ENCODE data around the gene ADCY9. TPM values are rescaled to one million over a fixed set of nuclear protein-coding genes. Genes with fewer than 3 reads are reported as not detected.

Gene ADCY9
- total and polyA plus RNA-seq, 2 experiments from 2014 or later = 7.1 to 28.4 TPM

DNA sequence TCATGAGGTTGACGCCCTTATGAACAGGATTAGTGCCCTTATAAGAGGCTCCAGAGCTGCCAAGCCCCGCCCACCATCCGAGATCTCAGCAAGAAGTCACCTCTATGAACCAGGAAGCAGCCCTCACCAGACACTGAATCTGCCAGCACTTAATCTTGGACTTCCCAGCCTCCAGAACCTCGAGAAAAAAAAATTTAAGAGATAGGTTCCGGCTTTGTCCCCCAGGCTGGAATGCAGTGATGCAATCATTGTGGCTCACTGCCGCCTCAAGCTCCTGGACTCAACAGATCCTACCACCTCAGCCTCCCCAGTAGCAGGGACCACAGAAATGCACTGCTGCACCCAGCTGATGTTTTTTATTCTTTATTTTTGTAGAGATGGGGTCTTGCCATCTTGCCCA is 22.5 kb upstream of the ADCY9 start:
- no peaks in the 10 kb centered on the region for H3K9me3 ChIP-seq (ENCODE audit: low read depth)
- TF ChIP-seq, protein P1, sequence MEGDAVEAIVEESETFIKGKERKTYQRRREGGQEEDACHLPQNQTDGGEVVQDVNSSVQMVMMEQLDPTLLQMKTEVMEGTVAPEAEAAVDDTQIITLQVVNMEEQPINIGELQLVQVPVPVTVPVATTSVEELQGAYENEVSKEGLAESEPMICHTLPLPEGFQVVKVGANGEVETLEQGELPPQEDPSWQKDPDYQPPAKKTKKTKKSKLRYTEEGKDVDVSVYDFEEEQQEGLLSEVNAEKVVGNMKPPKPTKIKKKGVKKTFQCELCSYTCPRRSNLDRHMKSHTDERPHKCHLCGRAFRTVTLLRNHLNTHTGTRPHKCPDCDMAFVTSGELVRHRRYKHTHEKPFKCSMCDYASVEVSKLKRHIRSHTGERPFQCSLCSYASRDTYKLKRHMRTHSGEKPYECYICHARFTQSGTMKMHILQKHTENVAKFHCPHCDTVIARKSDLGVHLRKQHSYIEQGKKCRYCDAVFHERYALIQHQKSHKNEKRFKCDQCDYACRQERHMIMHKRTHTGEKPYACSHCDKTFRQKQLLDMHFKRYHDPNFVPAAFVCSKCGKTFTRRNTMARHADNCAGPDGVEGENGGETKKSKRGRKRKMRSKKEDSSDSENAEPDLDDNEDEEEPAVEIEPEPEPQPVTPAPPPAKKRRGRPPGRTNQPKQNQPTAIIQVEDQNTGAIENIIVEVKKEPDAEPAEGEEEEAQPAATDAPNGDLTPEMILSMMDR (IDR thresholded peaks at IDR 0.05; ENCODE audit: low read depth, low read length) = no peak
- DNase-seq (ENCODE audit: low read depth in 1 of 2, low spot score in 1 of 2) = peak in 1 of 2 donors; percentile 58
- no peaks in the 10 kb centered on the region for H3K4me1 ChIP-seq (ENCODE audit: low read depth)
- H3K4me3 ChIP-seq = no peak overlapping the region
- H3K36me3 ChIP-seq = no peaks in the 10 kb centered on the region
- no peaks in the 10 kb centered on the region for H3K27me3 ChIP-seq
- no peak overlapping the region for H3K27ac ChIP-seq

DNA sequence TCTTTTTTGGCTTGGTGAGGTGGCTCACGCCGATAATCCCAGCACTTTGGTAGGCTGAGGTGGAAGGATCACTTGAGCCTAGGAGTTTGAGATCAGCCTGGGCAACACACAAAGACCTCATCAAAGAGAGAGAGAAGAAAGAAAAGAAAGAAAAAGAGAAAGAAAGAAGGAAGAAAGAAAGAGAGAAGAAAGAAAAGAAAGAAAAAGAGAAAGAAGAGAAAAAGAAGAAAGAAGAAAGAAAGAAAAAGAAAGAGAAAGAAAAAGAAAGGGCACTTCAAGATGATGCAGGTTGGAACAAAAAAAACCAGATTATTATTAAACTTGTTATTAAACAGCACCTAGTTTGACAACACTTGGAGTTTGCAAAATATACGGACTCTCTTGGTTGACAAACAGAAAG is 21.2 kb upstream of the ADCY9 start:
- DNase-seq (ENCODE audit: low read depth in 1 of 2, low spot score in 1 of 2) = no peak
- H3K4me1 ChIP-seq (ENCODE audit: low read depth) = no peaks in the 10 kb centered on the region
- no peaks in the 10 kb centered on the region for H3K36me3 ChIP-seq
- no peaks in the 10 kb centered on the region for H3K9me3 ChIP-seq (ENCODE audit: low read depth)
- TF ChIP-seq, protein P1 (IDR thresholded peaks at IDR 0.05; ENCODE audit: low read depth, low read length) = no peak
- no peak overlapping the region for H3K27ac ChIP-seq
- no peak overlapping the region for H3K4me3 ChIP-seq
- no peaks in the 10 kb centered on the region for H3K27me3 ChIP-seq

DNA sequence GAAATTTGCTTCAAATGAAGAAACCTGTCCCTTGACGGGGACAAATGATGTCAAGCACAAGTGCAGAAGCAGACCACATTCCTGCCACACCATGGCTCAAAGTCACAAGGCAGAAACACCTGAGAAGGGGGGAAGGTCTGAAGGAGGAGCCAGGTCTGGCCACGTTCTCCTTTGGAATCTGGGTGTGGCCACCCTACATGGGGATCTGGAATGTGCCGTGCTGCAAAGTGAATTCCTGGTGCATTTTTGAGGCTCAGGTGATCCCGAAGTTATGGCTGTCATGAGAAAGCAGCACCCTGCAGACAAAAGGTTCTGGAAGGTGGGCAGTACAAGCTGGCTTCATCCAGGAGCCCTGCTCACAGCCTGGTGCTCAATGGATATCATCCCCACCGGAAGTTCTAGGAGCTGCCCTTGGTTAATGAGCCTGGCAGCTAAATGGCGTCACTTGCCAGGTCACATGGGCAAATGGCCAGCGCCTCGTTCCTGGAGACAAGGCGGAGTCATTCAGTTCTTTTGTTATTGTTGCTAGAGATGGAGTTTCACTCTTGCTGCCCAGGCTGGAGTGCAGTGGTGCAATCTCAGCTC is 20.1 kb upstream of the ADCY9 start:
- DNase-seq (ENCODE audit: low read depth in 1 of 2, low spot score in 1 of 2) = no peak
- Histone ChIP-seq H3K4me1 (ENCODE audit: low read depth) (no peaks in the 10 kb centered on the region), H3K9me3 (ENCODE audit: low read depth) (no peaks in the 10 kb centered on the region), H3K4me3 (no peak overlapping the region), H3K36me3 (no peaks in the 10 kb centered on the region), H3K27ac (no peak overlapping the region), H3K27me3 (no peaks in the 10 kb centered on the region)
- TF ChIP-seq, protein P1 (IDR thresholded peaks at IDR 0.05; ENCODE audit: low read depth, low read length) = no peak

DNA sequence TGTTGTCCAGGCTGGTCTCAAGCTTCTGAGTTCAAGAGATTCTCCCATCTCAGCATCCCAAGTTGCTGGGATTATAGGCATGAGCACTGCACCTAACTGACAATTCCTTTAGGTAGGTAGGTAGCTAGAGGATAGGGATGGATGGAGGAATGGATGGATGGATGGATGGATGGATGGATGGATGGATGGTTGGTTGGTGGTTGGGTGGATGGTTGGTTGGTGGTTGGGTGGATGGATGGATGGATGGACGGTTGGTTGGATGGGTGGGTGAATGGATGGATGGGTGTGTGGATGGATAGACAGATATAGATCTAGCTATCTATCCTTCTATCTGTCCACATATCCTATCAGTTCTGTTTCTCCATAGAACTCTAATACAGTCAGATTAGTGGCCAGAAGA is 19.3 kb upstream of the ADCY9 start:
- no peaks in the 10 kb centered on the region for H3K36me3 ChIP-seq
- TF ChIP-seq, protein P1 (IDR thresholded peaks at IDR 0.05; ENCODE audit: low read depth, low read length) = no peak
- no peak overlapping the region for H3K4me3 ChIP-seq
- H3K27ac ChIP-seq = no peak overlapping the region
- H3K4me1 ChIP-seq (ENCODE audit: low read depth) = no peaks in the 10 kb centered on the region
- DNase-seq (ENCODE audit: low read depth in 1 of 2, low spot score in 1 of 2) = no peak
- H3K27me3 ChIP-seq = no peaks in the 10 kb centered on the region
- H3K9me3 ChIP-seq (ENCODE audit: low read depth) = no peaks in the 10 kb centered on the region

DNA sequence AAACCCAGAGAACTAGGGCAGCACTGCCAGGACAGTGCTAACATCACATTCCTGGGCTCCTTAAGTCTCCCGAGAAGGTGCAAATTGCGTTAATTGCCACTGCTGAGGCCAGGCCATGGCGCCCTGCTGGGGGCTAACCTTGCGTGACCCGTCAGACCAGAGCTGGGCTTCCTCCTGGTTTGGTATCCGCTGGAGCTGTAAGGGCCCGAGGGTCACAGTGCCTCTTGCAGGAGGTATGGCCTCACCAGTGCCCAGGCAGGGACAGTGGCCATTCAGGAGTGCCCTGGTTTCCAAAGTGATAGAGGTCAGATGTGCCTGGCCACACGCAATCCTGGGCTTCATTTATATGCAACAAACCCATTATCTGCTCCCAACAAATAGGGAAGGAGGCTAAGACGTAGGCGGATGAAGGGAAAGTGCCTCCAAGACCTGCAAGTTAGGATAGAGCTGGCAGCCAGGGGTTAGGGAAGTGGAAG is 17.7 kb upstream of the ADCY9 start:
- Histone ChIP-seq H3K9me3 (ENCODE audit: low read depth) (no peaks in the 10 kb centered on the region), H3K27me3 (no peaks in the 10 kb centered on the region), H3K27ac (no peak overlapping the region), H3K4me3 (no peak overlapping the region), H3K4me1 (ENCODE audit: low read depth) (no peaks in the 10 kb centered on the region), H3K36me3 (no peaks in the 10 kb centered on the region)
- TF ChIP-seq, protein P1 (IDR thresholded peaks at IDR 0.05; ENCODE audit: low read depth, low read length) = no peak
- DNase-seq (ENCODE audit: low read depth in 1 of 2, low spot score in 1 of 2) = no peak
